DMS 273 treated with DMSO at 0.1 percent for 48 hours (cell line): ENCODE measurements around the gene NXPH3.

Experiments
- DNase-seq: peaks from one replicate; lab custom pipeline; 2025; lab: John Stamatoyannopoulos, UW

The NXPH3 gene

DNA sequence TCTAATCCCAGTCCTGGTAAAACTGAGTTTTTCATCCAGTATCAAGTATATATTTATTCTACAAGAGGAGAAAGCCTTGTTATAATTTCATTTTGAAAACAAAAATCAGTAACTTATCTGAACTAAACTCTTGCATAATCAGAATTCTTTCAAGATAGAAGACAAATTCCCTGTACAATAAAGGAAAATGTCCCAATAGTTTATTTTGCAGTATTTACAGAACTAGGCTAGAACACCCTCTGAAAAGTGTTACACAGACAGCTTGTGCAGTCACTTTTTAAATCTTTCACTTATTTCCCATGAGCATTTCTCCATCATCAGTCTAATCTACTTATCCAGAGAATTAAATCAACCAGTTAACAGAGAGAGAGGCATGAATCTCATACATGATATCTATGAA lies 53.8 kb downstream of the NXPH3 start:
- no peak for DNase-seq

DNA sequence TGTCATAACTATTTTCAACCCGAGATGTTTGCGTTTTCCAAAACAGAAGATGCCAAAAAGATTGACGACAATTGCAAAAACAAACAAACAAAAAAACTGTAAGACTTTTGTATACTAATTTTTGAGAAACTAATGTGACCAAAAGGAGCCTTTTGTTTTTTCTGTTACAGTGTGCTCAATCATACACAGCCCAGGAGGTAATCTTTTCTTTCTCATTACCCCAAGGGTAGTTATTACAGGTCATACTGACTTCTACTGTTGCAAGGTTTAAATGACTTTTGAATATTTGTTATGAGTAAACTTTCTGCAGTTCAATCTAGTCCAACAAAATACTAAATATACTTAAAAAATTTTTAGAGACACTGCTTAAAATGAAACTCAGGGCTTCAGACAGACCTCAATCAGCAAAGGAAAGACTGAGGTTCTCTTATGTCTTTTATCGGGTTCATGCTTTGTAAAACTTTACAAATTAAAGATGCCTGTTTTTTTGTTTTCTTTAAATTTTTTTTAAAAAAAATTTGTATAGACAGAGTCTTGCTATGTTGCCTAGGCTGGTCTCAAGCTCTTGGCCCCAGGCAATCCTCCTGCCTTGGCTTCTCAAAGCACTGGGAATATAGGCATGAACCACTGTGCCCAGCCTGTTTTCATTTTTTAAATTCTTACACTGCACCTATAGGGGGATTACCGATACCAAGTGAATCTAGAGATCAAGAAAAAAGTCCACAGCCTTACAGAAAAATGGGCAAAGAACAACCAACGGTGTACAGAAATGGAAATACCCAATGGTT lies 54.6 kb downstream of the NXPH3 start:
- no peak for DNase-seq

DNA sequence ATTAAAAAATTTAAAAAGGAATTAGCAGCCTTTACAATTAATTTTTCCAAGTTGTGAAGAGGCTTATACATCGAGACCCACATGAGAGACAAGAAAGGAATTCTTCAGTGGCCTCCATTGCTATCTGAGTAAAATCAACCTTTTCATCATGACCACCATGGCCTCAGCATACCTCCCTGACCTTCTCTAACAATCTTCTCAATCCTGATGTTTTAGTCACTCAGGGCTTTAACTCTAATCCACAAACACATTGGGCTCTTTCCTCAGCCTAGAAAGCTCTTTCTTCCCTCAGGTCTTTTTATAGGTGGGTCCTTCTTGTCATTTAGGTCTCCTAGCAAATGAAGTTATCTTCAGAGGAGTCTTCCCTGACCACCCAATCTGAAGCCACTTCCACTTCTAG lies 55.8 kb downstream of the NXPH3 start:
- no peak for DNase-seq
